Left colon (tissue), 2 donors: ENCODE measurements around the gene DENND2A. TPM values are rescaled to one million over a fixed set of nuclear protein-coding genes. Genes with fewer than 3 reads are reported as not detected.
"Not testable (repeated sequence)": the region's sequence is repeated elsewhere in the genome, so short reads cannot be mapped to it uniquely, and the experiment has no call there.

Source experiments
- ATAC-seq: fragments of 200-7000 bp; cut with Tn5 transposase; one replicate; pipeline ENCODE4 v1.9.1; 2020; ENCODE audit warnings: mild to moderate bottlenecking, moderate library complexity
- DNase-seq, 2 donors: peaks; one replicate each; pipeline ENCODE4 v3.0.0-alpha.2; 2020
- intact Hi-C, 2 donors: fragments of 100-400 bp; cut with DNase I in 1 of 2; cut with micrococcal nuclease in 1 of 2; formaldehyde crosslinking; loops; one replicate each; pipeline versions ENCODE4 v1.11.2 to v1.14.0; 2022; cut with DNase I, micrococcal nuclease
- total RNA-seq, 2 donors: library from RNA; stranded (reverse); fragmentation: NEBNext Ultra II Directional; extraction: Animal tissue kit (Norgen Biotek cat#: 25700); gene quantifications; one replicate each; pipeline ENCODE4 v1.2.1, GENCODE V29; 2021
- donor health status: DM: no; HTN: no; CAD: no.
- donor health status: DM: yes; HTN: yes; CAD: no.

Gene DENND2A
- total RNA-seq, 2 donors from 2014 or later: 6.8 to 8.2 TPM

DNA sequence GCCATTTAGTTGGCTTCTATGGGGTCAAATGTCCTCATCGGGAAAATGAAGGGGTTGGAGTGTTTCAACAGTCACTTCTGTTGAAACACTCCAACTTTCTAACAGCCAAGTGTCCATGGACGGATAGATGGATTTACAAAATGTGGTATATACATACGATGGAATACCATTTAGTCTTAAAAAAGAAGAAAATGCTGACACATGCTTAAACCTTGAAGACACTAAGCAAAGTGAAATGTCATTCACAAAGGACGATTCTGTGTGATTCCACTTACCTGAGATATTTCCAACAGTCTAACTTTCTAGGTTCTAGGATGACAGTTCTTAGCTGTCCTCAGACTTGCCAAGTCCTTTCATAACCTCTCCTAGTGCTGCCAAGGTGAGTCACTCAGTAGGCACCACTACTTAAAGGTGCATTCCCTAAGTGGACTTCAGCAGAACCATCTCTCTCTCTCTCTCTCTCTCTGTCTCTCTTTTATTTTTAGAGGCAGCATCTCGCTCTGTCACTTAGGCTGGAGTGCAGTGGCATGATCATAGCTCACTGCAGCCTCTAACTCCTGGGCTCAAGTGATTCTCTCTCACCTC is 69.0 kb downstream of the DENND2A start:
- ATAC-seq: no peak
- intact Hi-C loops: no loop called here
- no peak for DNase-seq

DNA sequence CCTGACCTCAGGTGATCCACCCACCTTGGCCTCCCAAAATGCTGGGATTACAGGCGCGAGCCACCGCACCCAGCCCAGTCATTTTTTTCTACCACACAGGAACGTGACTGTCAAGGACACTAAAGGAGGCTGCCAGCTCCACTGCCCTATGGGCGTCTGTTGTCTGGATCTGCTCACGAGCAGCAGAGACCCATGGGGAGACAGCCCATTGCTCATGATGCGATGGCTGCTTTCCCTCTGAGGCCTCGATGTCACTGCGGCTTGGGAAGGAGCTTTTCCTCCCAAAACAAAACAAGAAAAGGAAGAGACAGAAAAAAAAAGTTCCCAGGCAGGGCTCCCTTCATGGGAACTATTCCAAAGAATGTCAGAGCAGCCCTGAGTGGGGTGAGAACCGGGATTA is 70.5 kb downstream of the DENND2A start:
- no peak for DNase-seq
- no peak for ATAC-seq
- intact Hi-C loops: no loop called here

DNA sequence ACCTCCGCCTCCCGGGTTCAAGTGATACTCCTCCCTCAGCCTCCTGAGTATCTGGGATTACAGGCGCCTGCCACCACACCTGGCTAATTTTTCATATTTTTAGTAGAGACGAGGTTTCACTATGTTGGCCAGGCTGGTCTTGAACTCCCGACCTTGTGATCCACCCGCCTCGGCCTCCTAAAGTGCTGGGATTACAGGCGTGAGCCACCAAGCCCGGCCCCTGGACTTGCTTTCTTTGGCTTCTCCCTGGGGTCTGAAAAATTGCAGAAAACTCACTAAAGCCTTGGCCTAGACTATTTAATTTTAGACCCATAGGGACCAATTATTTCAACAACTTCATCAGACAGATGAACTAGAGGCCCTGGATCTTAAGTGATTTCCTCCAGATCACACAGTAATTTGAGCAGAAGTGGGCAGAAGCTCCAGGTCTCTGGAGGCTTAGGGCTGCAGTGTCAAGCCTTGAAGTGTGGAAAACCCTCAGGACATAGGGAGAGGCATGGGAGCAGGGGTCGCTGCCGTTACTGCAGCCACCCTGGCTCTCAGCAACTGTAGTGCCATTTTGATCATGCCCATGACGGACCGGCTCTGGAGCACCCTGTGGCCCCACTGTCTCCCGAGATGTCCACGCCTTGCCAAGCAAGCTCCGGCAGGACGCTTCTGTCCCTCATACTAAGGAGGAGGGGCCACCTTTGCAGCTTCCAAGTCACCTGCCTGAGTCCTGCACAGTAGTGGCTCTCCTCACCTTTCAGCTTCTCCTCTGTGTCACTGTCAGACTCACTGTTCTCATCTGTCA is 72.4 kb downstream of the DENND2A start:
- no peak for DNase-seq
- intact Hi-C loops: no loop called here
- no peak for ATAC-seq

DNA sequence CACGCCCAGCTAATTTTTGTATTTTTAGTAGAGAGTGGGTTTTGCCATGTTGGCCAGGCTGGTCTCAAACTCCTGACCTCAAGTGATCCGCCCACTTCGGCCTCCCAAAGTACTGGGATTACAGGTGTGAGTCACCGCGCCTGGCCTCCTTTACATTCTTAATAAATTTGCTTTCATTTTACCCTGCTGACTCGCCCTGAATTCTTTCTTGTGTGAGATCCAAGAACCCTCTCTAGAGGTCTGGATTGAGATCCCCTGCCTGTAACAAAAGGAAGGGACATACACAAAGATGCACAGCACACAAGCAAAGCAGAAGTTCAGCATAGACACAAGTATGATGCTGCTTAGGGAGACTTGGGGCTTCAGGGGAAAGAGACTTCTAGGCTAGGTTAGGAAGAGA is 74.4 kb downstream of the DENND2A start:
- ATAC-seq, DNase-seq, intact Hi-C loops: not testable (repeated sequence)

DNA sequence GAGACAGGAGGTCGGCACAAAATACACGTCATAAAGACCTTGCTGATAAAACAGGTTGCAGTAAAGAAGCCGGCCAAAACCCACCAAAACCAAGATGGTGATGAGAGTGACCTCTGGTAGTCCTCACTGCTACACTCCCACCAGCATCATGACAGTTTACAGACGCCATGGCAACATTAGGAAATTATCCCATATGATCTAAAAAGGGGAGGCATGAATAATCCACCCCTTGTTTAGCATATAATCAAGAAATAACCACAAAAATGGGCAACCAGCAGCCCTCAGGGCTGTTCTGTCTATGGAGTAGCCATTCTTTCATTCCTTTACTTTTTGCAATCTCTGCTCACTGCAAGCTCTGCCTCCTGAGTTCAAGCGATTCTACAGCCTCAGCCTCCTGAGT is 74.9 kb downstream of the DENND2A start:
- DNase-seq, intact Hi-C loops, ATAC-seq: not testable (repeated sequence)

DNA sequence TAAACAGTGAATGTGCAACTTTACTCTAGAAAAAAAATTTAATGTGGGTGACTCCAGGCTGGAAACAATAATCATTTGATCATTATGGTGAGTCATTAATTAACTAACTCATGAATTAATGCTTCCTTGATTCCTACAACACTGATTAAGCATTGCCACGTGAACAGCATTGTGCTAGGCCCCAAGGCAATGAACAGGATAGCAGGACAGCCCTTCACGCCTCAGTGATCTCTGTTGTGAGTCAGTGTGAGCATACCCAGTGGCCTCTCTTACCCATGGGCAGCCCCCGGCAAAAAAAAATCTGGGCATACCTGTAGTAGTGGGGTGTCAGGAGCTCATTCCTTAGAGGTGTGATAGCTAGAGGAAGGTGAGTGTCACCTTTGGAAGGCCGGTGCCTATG is 76.0 kb downstream of the DENND2A start:
- no peak for ATAC-seq
- no peak for DNase-seq
- intact Hi-C loops: no loop called here

DNA sequence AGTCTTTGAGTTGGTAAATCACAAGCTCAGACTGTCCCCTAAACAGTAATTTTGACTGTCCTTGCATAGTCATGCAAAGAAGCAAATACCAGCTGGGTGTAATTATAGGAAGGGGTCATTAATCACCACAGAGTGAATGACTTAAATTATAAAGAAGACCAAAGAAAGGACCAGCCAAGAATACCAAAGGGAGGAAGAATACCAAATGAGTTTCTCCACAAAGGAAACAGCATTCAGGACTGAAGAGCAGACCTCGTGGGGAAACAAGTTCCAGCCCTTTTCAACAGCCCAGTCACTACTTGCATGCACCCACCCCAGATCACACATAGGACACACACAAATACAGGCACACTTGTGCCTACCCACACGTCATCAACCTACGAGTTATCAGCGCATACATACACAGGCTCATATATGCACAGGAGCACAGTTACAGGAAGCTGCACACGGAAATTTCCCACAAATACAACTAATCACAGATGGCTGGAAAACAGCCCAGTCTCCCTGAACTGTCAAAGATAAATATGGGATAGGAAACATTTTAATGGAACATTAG is 77.6 kb downstream of the DENND2A start:
- DNase-seq (no peak), ATAC-seq (no peak)
- intact Hi-C loops: no loop called here

DNA sequence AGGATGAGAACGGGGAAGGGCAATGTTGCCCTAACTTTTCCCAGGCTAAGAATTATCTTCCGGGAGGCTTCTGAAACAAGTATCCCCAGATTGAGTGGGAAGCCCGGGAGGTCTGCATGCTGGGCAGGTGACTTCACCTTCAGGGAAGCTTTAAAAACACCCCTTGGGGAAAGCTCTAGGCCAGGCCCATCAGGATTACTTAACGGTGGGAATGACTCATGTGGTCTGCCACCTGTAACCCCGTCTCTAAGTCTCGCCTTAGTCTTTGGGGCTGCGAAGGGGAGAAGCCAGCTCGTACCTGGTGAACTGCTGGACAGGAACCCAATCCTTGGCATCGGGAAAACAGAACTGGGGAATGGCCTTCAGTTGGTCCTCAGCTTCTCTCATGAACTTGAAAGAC is 81.2 kb downstream of the DENND2A start:
- DNase-seq: no peak
- intact Hi-C loops: no loop called here
- no peak for ATAC-seq

DNA sequence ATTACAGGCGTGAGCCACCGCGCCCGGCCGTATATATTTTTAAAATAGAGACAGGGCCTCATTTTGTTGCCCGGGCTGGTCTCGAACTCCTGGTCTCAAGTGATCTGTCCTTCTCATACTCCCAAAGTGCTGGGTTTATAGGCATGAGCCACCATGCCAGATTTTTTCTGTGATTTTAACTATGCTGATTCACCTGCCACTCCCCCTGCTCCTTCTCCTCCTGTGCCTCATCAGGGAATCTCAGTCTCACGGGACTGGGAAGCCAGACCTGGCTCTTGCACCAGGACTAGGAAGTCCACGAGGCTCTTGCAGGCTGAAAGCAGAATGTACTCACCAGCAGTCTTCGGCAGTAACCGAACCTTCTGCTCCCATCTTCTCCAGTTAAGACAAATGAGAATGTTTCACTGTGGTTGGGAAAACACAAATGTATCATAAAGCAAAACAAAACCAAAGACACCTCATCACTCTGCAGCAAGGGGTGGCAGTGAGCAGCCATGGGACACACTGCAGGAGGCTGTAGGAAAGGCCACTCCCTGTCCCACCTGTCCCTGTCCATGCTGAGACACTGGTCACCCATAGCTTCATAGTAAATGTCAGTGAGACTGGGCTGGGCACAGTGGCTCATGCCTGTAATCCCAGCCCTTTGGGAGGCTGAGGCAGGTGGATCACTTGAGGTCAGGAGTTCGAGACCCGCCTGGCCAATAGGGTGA is 82.6 kb downstream of the DENND2A start:
- ATAC-seq: no peak
- DNase-seq: no peak
- intact Hi-C loops: no loop called here

DNA sequence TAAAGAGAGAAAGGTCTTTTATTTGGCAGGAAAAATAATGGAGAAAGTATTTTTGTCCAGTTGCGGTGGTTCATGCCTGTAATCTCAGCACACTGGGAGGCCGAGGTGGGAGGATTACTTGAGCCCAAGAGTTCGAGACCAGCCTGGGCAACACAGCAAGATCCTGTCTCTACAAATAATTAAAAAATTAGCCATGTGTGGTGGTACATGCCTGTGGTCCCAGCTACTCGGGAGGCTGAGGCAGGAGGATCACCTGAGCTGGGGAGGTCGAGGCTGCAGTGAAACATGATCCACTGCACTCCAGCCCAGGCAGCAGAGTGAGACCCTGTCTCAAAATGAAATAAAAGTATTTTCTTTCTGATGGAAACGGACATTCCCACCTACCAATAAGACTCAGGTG is 83.5 kb downstream of the DENND2A start:
- DNase-seq (no peak), ATAC-seq (no peak)
- intact Hi-C loops: no loop called here

DNA sequence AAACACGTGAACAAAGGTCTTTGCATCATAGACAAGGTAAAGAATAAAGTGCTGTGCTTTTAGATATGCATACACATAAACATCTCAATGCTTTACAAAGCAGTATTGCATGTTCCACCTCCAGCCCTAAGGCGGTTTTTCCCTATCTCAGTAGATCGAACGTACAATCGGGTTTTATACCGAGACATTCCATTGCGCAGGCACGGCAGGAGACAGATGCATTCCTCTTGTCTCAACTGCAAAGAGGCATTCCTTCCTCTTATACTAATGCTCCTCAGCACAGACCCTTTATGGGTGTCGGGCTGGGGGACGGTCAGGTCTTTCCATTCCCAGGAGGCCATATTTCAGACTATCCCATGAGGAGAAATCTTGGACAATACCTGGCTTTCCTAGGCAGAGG is 87.4 kb downstream of the DENND2A start:
- intact Hi-C loops, ATAC-seq, DNase-seq: not testable (repeated sequence)

DNA sequence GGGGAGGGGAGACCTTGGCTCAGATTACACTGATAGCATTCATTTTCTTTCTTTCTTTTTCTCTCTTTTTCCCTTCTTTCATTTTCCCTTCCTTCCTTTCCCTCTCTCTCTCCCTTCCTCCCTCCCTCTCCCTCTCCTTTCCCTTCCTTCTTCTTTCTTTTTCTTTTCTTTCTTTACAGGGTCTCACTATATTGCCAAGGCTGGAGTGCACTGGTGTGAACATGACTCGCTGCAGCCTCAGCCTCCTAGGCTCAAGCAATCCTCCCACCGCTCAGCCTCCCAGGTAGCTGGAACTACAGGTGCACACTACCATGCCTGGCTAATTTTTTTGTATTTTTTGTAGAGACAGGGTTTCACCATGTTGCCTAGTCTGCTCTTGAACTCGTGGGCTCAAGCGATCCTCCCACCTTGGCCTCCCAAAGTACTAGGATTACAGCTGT is 88.4 kb downstream of the DENND2A start:
- DNase-seq (no peak), ATAC-seq (no peak)
- intact Hi-C loops: no loop called here

DNA sequence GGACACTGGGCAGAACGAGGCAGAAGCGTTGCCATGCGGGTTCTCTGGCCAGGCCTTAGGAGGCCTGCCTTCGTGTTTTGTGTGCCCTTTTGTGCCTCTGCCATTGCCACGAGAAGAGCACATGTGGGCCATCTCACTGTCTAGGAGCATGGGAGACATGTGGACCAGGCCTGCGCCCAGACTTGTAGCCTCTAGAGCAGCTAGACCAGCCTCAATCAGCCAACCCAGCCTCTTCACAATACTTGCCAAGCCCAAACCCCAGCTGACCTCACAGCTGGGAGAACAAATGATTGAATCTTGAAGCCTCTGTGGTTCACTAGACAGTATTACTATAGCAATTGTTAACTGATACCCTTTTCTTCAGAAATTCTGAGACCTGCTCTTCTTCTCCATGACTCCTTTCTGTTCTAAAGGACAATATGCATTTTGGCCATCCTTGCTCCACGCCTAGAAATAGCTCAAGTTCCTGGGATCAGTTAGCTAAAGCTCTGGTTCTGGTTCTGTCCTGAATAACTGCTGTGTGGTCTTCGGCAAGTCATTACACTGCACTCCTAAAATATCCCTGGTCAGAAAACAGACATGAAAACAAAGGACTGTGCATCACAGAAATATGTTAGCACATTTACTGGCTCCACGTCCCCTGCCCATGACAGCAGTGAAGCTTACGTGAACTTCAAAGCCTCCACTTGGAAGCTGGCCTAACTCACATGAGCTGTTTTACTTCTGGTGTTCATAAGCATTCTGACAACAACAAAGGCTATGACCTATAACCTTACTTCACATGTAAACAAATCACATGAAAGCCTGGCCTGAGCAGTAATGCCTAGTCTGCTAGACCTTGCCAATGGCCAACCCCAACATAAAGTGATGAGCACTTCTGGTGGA is 89.0 kb downstream of the DENND2A start:
- intact Hi-C loops: no loop called here
- DNase-seq: no peak
- no peak for ATAC-seq

DNA sequence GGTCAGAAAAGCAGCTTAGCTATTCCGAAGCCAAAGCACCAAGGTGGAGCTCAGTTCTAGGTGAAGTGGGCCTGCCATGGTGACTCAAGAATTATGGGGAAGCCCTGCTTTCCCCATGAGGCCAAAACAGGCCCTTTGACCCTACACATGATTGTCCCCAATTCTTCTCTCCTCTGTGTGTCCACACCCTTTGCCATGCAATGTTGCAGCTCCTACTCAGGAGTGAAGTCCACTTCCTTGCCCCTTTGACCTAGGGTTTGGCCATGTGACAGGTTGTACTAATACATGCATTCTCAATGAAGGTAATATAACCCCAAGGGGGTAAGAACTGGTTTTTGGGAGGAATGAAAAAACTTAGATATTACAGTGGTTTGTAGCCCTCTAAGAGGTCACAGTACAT is 93.7 kb downstream of the DENND2A start:
- intact Hi-C loops: no loop called here
- DNase-seq (no peak), ATAC-seq (peak; percentile 88)

DNA sequence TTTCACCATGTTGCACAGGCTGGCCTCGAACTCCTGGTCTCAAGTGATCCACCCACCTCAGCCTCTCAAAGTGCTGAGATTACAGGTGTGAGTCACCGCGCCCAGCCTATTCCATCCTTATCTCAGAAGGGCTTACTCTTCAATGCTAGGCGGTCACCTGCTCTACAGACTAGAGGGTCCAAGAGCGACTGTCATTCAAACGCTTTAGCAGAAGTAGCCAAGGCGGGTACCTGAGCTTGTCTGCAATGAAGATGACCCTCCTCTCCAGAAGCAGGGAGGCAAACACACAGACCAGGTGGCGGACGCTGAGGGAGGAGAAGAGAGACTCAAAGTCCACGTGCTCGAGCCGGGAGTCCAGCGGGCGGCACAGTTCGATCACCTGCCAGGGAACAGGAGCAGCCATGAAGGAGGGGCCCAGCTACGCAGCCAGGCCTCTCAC is 96.2 kb downstream of the DENND2A start:
- intact Hi-C loops: no loop called here
- DNase-seq (no peak), ATAC-seq (no peak)

DNA sequence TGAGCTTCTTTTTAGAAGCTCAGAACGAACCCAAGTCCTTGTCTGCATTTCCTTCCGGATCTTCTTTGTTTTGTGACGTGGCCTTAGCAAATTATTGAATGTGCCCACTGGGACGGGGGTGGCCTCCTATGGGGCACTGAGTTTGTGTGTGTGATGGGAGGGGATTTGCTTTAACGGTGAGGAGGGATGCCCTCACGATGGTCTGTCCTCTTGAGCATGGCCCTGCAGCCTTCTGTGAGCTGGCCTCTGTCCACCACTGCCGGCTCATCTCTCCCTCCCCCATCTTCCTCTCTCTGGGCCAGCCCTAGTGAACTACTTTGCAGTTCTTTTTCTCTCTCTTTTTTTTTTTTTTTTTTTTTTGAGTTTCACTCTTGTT is 98.4 kb downstream of the DENND2A start:
- ATAC-seq (no peak), DNase-seq (no peak)
- intact Hi-C loops: no loop called here

DNA sequence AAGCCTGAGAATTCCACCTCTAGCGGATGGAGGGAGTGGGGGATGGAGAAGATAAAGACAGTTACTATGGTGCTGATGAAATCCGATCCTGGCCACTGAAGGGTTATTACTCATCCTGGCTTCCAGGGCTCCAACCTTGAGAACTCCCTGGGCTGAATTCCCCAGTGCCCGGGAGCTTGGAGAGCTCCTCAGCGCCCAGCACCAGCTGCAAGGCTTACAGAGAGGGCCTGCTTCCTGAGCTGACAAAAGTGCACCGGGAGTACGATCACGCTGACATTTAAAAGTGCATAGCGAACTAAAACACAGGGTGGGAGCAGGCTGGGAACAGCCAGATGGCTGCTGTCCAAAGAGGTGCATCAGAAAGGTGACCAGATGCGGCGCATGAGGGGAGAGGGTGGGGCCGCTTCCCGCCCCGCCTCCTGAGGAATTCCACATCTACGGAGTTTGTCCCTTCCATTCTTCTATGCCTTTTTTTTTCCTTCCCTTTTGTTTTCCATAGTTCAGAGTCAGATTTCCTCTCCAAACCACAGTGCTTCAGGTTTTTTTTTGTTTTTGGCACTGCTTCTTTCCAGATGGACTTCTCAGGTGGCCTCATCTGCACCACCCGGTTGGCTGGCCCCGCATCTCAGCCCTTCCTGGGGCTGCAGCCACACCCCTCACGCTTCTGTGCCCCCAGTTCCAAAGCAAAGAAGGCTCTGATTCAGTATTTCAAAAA is 98.9 kb downstream of the DENND2A start:
- intact Hi-C loops: no loop called here
- peak; percentile 49 to 68 for DNase-seq
- ATAC-seq: peak; percentile 84

DNA sequence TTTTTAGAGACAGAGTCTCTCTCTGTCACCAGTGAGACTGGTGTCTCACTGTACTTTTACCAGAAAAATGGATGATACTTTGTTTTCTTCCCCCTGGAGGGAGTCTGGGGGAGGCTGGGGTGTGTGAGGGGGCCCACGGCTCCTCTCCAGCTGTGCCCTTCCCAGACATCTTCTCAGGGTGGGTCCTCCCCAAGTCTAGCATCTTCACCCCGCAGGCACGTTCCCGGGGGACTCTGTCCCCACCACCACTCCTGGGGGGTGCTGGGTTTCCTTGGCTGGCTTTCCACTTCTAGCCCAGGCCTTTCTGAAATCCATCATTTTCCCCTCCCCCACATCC is 99.5 kb downstream of the DENND2A start:
- no peak for DNase-seq
- intact Hi-C loops: no loop called here
- no peak for ATAC-seq
